CD14-positive monocyte (primary cell): Measurements from ENCODE around the gene TMUB1. TPM values are rescaled to one million over a fixed set of nuclear protein-coding genes. Genes with fewer than 3 reads are reported as not detected.

Experiments
- DNase-seq, 3 donors: peaks; one replicate each; pipeline ENCODE4 v3.0.0-alpha.2; 2011 to 2022
- H2AFZ ChIP-seq: 2 replicates; pipeline ENCODE4 v1.6.0; 2012; ENCODE audit warnings: mild to moderate bottlenecking, low read depth, low read length, inconsistent platforms; ENCODE audit not compliant: insufficient read depth, poor library complexity, severe bottlenecking
- H3K27ac ChIP-seq, 2 donors: 1 replicate in 1 of 2; 2 replicates in 1 of 2; pipeline ENCODE4 v1.5.1; 2012 to 2013; ENCODE audit warnings: low read length in 2 of 2, control low read depth in 1 of 2, inconsistent platforms in 1 of 2, low read depth in 1 of 2, mild to moderate bottlenecking in 1 of 2
- H3K27me3 ChIP-seq, 2 donors: one replicate each; pipeline versions ENCODE4 v1.6.0 to v1.6.1; 2011 to 2013; ENCODE audit warnings: low read length in 2 of 2; ENCODE audit not compliant: control insufficient read depth in 2 of 2, insufficient read depth in 2 of 2
- H3K36me3 ChIP-seq, 2 donors: replicated peaks in 1 of 2; 1 replicate in 1 of 2; 2 replicates in 1 of 2; pipeline versions ENCODE4 v1.5.1 to v1.6.1; 2012 to 2013; ENCODE audit warnings: low read length in 2 of 2, control low read depth in 1 of 2, inconsistent platforms in 1 of 2, mild to moderate bottlenecking in 1 of 2; ENCODE audit not compliant: insufficient read depth in 2 of 2, control insufficient read depth in 1 of 2
- H3K4me1 ChIP-seq, 2 donors: 1 replicate in 1 of 2; 2 replicates in 1 of 2; pipeline versions ENCODE4 v1.5.1 to v1.6.1; 2012 to 2013; ENCODE audit warnings: low read length in 2 of 2, control low read depth in 1 of 2, inconsistent platforms in 1 of 2, mild to moderate bottlenecking in 1 of 2, moderate library complexity in 1 of 2; ENCODE audit not compliant: insufficient read depth in 2 of 2, control insufficient read depth in 1 of 2
- H3K4me2 ChIP-seq: replicated peaks from 2 replicates; pipeline ENCODE3; 2012; ENCODE audit warnings: low read length, moderate library complexity, mild to moderate bottlenecking; ENCODE audit not compliant: poor library complexity, severe bottlenecking; ENCODE audit errors: extremely low read depth
- H3K4me3 ChIP-seq, 3 experiments: fragments of 200-600 bp in 1 of 3; sonication (generic) in 1 of 3; replicated peaks in 1 of 3; 1 replicate in 2 of 3; 2 replicates in 1 of 3; pipeline ENCODE4 v1.5.1; 2011 to 2013; ENCODE audit warnings: low read length in 3 of 3, mild to moderate bottlenecking in 3 of 3, control low read depth in 2 of 3, low read depth in 2 of 3, inconsistent platforms in 1 of 3, moderate library complexity in 1 of 3
- H3K79me2 ChIP-seq: 2 replicates; pipeline ENCODE4 v1.6.0; 2012; ENCODE audit warnings: mild to moderate bottlenecking, control low read depth, inconsistent platforms, low read length, moderate library complexity; ENCODE audit not compliant: insufficient read depth
- H3K9ac ChIP-seq: 2 replicates; pipeline ENCODE4 v1.6.0; 2017; ENCODE audit warnings: low read length, mild to moderate bottlenecking; ENCODE audit not compliant: insufficient read depth, poor library complexity, severe bottlenecking
- H3K9me3 ChIP-seq, 2 donors: replicated peaks in 1 of 2; 1 replicate in 1 of 2; 2 replicates in 1 of 2; pipeline versions ENCODE4 v1.5.1 to v1.6.1; 2012 to 2013; ENCODE audit warnings: low read length in 2 of 2, control low read depth in 1 of 2; ENCODE audit not compliant: control insufficient read depth in 1 of 2, insufficient read depth in 1 of 2
- H4K20me1 ChIP-seq: 2 replicates; pipeline ENCODE4 v1.6.0; 2012; ENCODE audit warnings: mild to moderate bottlenecking, low read length, control low read depth, moderate library complexity; ENCODE audit not compliant: insufficient read depth
- H3K27ac Mint-ChIP-seq, 7 donors: one replicate each; pipeline ENCODE4 v1.8.0; 2020; ENCODE audit warnings: mild to moderate bottlenecking in 7 of 7, mixed read lengths in 7 of 7, moderate library complexity in 6 of 7, inconsistent platforms in 2 of 7
- H3K27me3 Mint-ChIP-seq, 3 donors: one replicate each; pipeline ENCODE4 v1.8.0; 2021 to 2022; ENCODE audit warnings: low read depth in 3 of 3, mild to moderate bottlenecking in 3 of 3, mixed read lengths in 3 of 3, moderate library complexity in 3 of 3, inconsistent platforms in 1 of 3
- H3K36me3 Mint-ChIP-seq, 2 donors: one replicate each; pipeline ENCODE4 v1.8.0; 2020; ENCODE audit warnings: mixed read lengths in 2 of 2, inconsistent platforms in 1 of 2, mild to moderate bottlenecking in 1 of 2
- H3K4me1 Mint-ChIP-seq: one replicate; pipeline ENCODE4 v1.8.0; 2020; ENCODE audit warnings: mild to moderate bottlenecking, mixed read lengths
- H3K4me3 Mint-ChIP-seq, 2 donors: one replicate each; pipeline ENCODE4 v1.8.0; 2020; ENCODE audit warnings: mild to moderate bottlenecking in 2 of 2, mixed read lengths in 2 of 2, moderate library complexity in 1 of 2
- H3K9me3 Mint-ChIP-seq, 7 donors: one replicate each; pipeline ENCODE4 v1.8.0; 2020 to 2022; ENCODE audit warnings: mixed read lengths in 7 of 7, mild to moderate bottlenecking in 6 of 7, moderate library complexity in 6 of 7, inconsistent platforms in 2 of 7
- WGBS: methylation state at CpG from one replicate; pipeline ENCODE4 v1.1.5; 2013; ENCODE audit warnings: missing lambda C conversion rate; ENCODE audit not compliant: insufficient coverage; 5-methylcytosine and 5-hydroxymethylcytosine counted together
- intact Hi-C, 2 donors: fragments of 100-400 bp; cut with micrococcal nuclease; formaldehyde crosslinking; loops; one replicate each; pipeline versions ENCODE4 v1.15.0 to v1.15.1; 2023
- polyA plus RNA-seq, 3 donors: library from polyadenylated mRNA; depleted of rRNA in 1 of 3; unstranded in 2 of 3; stranded (reverse) in 1 of 3; fragments of 300-500 nt in 2 of 3; fragments of >200 nt in 1 of 3; fragmentation: Illumina TruSeq in 2 of 3; gene quantifications; 1 replicate in 2 of 3; 2 replicates in 1 of 3; pipeline ENCODE4 v1.2.3, GENCODE V29; 2012 to 2021
- TF ChIP-seq, protein P1 (sequence below): fragments of 200-600 bp; IDR thresholded peaks from one replicate; pipeline ENCODE4 v1.8.0; 2022; ENCODE audit warnings: antibody characterized with exemption, mild to moderate bottlenecking

Gene TMUB1
- polyA plus RNA-seq, 3 donors: 17.4 to 28.2 (median 19.8) TPM

DNA sequence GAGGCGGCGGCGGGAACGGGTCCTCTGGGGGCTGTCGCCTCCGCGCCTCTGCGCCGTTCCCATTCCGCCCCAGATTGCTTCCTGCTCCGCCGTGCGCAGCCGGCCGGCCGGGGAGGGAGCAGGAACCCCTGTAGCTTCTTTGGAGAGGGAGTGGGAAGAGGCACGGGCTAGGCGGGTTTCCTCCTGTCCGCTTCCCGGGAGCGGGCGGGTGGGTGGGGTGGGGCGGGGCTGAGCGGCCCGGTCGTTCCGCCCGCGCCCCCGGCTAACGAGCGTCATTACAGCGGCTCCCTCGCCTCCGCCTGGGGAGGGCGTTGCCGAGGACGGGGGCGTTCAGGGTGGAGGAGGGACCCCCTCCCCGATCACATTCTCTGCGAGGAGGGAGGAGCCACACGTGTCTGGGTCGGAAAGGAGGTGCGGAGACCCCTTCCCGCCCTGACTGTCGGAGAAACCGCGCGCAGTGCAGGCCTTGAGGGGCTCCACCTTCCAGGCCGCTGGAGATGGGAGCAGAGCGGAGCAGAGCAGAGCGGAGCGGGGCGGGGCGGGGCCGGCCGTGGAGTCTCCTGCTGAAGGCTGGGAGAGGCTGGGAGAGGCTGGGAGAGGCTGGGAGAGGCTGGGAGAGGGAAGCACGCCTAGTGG, 42.7 kb upstream of the TMUB1 start:
- peak overlapping the region in 1 of 2 donors; percentile 83 for H3K4me3 Mint-ChIP-seq

DNA sequence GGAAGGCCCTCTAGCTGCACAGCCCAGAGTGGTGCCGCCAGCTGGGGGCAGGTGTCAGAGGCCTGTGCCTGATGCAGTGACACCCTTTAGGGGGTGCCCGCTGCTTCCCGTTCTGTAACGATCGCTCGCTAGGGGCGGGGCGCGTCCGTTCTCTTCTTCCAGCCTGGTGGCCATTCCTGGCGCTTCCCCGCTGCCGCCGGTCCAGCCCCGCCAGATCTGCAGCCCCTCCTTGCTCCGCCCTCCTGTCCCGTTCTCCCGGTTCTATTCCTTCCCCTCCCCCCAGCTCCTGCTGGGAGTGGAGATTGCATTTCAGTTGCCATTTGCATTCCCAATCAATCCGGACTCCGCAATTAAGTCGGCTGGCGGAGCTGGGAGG, 42.2 kb upstream of the TMUB1 start:
- Mint-ChIP-seq H3K4me3 (peak overlapping the region in 1 of 2 donors; percentile 83), H3K9me3 (peaks cover 0 to 2% (median 0%) of the 10 kb centered on the region in 7 donors), H3K27ac (no peak overlapping the region), H3K36me3 (peaks cover 59 to 71% of the 10 kb centered on the region in 2 donors), H3K27me3 (peaks cover 2 to 15% (median 3%) of the 10 kb centered on the region in 3 donors), H3K4me1 (no peaks in the 10 kb centered on the region)
- TF ChIP-seq, protein P1, sequence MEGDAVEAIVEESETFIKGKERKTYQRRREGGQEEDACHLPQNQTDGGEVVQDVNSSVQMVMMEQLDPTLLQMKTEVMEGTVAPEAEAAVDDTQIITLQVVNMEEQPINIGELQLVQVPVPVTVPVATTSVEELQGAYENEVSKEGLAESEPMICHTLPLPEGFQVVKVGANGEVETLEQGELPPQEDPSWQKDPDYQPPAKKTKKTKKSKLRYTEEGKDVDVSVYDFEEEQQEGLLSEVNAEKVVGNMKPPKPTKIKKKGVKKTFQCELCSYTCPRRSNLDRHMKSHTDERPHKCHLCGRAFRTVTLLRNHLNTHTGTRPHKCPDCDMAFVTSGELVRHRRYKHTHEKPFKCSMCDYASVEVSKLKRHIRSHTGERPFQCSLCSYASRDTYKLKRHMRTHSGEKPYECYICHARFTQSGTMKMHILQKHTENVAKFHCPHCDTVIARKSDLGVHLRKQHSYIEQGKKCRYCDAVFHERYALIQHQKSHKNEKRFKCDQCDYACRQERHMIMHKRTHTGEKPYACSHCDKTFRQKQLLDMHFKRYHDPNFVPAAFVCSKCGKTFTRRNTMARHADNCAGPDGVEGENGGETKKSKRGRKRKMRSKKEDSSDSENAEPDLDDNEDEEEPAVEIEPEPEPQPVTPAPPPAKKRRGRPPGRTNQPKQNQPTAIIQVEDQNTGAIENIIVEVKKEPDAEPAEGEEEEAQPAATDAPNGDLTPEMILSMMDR: no peak
- H2AFZ ChIP-seq: no peak overlapping the region
- H3K79me2 ChIP-seq: no peaks in the 10 kb centered on the region
- H3K4me1 ChIP-seq: no peaks in the 10 kb centered on the region
- H4K20me1 ChIP-seq: peaks cover 73% of the 10 kb centered on the region
- intact Hi-C loops: loop anchor here (2.0 kb wide), 2 partner anchors 47 to 177 kb away; no protein-coding TSS in a partner anchor
- no peaks in the 10 kb centered on the region for H3K27me3 ChIP-seq
- H3K4me3 ChIP-seq: no peak overlapping the region
- no peak overlapping the region for H3K4me2 ChIP-seq
- H3K9ac ChIP-seq: no peak overlapping the region
- no peak for DNase-seq
- 95% methylated on average over 13 of the region's 22 CpGs for WGBS
- H3K9me3 ChIP-seq: no peaks in the 10 kb centered on the region
- H3K27ac ChIP-seq: no peak overlapping the region
- peaks cover 54 to 87% of the 10 kb centered on the region in 2 donors for H3K36me3 ChIP-seq

More for the DNA sequence above, 42.7 kb upstream of the TMUB1 start:
- Mint-ChIP-seq H3K27ac (no peak overlapping the region), H3K4me1 (no peaks in the 10 kb centered on the region), H3K27me3 (peaks cover 2 to 14% (median 3%) of the 10 kb centered on the region in 3 donors), H3K9me3 (peaks cover 0 to 2% (median 0%) of the 10 kb centered on the region in 7 donors), H3K36me3 (peaks cover 58 to 71% of the 10 kb centered on the region in 2 donors)
- no peak for DNase-seq
- Histone ChIP-seq H4K20me1 (peaks cover 68% of the 10 kb centered on the region), H2AFZ (no peak overlapping the region), H3K36me3 (peaks cover 53 to 87% of the 10 kb centered on the region in 2 donors), H3K9ac (no peak overlapping the region), H3K4me1 (no peaks in the 10 kb centered on the region), H3K27ac (no peak overlapping the region), H3K4me3 (no peak overlapping the region), H3K4me2 (no peak overlapping the region), H3K79me2 (no peaks in the 10 kb centered on the region), H3K9me3 (no peaks in the 10 kb centered on the region), H3K27me3 (no peaks in the 10 kb centered on the region)
- 95% methylated on average over 34 of the region's 58 CpGs for WGBS
- TF ChIP-seq, protein P1: no peak
- intact Hi-C loops: loop anchor here (2.0 kb wide), 2 partner anchors 47 to 177 kb away; no protein-coding TSS in a partner anchor
